HUES48 (cell line): ENCODE results near the gene EPS8L3.

Experiments
- H3K27ac ChIP-seq: one replicate; pipeline ENCODE4 v1.7.0; 2013; ENCODE audit warnings: low read depth, low read length, inconsistent platforms
- H3K27me3 ChIP-seq: 2 replicates; pipeline ENCODE4 v1.6.1; 2013; ENCODE audit warnings: mild to moderate bottlenecking, low read length; ENCODE audit not compliant: control insufficient read depth, insufficient read depth
- H3K36me3 ChIP-seq: 2 replicates; pipeline ENCODE4 v1.6.1; 2013; ENCODE audit warnings: low read length; ENCODE audit not compliant: control insufficient read depth, insufficient read depth
- H3K4me1 ChIP-seq: 2 replicates; pipeline ENCODE4 v1.6.1; 2013; ENCODE audit warnings: mild to moderate bottlenecking, low read length; ENCODE audit not compliant: control insufficient read depth, insufficient read depth
- H3K4me3 ChIP-seq: 2 replicates; pipeline ENCODE4 v1.5.1; 2013; ENCODE audit warnings: mild to moderate bottlenecking, low read depth, low read length
- H3K9ac ChIP-seq: 2 replicates; pipeline ENCODE4 v1.6.1; 2013; ENCODE audit warnings: mild to moderate bottlenecking, low read depth, low read length, moderate library complexity
- H3K9me3 ChIP-seq: 2 replicates; pipeline ENCODE4 v1.6.1; 2013; ENCODE audit warnings: low read length; ENCODE audit not compliant: control insufficient read depth, insufficient read depth

Gene EPS8L3, protein sequence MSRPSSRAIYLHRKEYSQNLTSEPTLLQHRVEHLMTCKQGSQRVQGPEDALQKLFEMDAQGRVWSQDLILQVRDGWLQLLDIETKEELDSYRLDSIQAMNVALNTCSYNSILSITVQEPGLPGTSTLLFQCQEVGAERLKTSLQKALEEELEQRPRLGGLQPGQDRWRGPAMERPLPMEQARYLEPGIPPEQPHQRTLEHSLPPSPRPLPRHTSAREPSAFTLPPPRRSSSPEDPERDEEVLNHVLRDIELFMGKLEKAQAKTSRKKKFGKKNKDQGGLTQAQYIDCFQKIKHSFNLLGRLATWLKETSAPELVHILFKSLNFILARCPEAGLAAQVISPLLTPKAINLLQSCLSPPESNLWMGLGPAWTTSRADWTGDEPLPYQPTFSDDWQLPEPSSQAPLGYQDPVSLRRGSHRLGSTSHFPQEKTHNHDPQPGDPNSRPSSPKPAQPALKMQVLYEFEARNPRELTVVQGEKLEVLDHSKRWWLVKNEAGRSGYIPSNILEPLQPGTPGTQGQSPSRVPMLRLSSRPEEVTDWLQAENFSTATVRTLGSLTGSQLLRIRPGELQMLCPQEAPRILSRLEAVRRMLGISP

DNA sequence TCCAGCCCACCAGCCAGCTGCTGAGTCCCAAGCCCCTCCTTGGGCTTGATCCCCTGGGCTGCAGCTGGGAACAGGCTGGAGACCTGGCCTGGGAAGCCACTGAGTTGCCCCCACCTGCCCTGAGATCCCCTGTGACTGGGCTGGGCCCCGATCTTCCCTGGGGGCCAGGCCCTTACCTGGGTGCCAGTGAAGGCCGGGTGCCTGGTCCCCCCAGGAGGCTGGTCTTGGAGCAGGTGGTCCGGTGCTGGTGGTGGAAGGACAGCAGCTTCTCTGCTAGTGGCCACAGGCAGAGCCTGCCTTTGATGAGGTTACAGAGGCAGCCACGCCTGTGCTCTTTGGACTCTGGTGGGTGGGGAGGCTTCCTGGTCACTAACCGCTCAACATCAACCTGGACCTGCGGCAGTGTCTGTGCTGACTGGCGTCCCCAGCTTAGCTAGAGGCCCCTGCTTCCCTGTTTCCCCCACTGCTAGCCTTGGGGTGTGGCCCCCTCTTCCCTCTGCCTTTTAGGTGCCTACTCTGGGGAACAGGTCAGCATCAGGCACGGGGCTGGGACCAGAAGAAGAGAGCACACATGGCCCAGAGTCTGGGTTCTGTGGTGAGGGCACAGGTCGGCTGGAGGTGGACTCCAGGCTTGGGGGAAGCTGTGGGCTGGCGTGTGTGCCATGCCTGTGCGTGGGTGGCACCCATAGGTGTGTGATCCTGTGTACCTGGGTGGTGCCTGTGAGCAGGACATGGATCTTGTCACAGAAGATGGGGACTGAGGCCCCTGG is at the start of gene EPS8L3:
Gene EPS8L3, minus strand, starts transcription at position 278 of the 770 bp plus-strand sequence. CDS start 2,174 bp downstream, outside the sequence.
- Histone ChIP-seq H3K36me3 (no peaks in the 10 kb centered on the region), H3K4me3 (no peak within 1 kb of the TSS), H3K9me3 (no peaks in the 10 kb centered on the region), H3K27ac (no peak within 1 kb of the TSS), H3K27me3 (no peaks in the 10 kb centered on the region), H3K4me1 (no peaks in the 10 kb centered on the region), H3K9ac (no peak within 1 kb of the TSS)

DNA sequence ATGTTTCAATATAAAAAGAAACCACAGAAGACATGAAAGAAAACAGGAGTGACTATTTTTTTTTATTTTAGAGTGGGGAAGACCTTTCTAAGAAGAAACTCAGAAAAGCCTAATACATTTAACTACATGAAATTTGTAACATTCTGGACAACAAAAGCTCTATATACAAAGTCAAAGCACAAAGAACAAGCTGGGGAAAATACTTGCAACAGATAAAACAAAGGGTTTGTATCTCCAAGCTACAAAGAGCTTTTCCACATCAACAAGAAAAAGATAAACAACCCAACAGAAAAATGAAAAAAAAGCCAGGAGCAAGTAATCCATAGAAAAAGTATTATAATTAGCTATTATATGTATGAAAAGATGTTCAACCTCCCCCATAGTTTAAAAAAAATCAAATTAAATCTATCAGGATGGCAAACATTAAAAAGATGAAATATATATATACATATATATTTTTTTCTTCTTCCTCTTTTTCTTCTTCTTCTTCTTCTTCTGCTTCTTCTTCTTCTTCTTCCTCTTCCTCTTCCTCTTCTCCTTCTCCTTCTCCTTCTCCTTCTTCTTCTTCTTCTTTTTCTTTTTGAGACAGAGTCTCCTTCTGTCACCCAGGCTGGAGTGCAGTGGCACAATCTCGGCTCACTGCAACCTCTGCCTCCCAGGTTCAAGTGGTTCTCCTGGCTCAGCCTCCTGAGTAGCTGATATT is 49.1 kb upstream of the EPS8L3 start:
- Histone ChIP-seq H3K9ac (no peak overlapping the region), H3K4me1 (no peaks in the 10 kb centered on the region), H3K27ac (no peak overlapping the region)

DNA sequence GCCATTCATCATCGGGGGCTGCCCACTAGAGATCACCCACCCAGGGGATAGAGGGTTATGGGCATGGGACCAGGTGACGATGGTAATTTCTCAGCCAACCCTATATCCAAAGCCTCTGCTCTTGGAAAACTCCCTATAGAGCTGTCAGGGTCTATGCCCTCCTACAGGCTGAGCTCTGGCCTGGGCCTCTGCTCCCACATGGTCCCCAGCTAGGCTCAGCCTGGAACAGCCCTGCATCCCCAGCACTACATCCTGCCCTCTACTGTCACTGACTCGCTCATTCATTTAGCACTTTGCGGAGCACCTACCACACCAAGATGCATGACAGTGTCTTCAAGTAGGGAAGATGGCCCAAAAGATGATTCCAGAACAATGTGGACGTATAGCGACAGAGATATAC is 45.0 kb upstream of the EPS8L3 start:
- Histone ChIP-seq H3K9ac (no peak overlapping the region), H3K36me3 (no peaks in the 10 kb centered on the region), H3K4me3 (no peak overlapping the region), H3K27me3 (no peaks in the 10 kb centered on the region), H3K9me3 (no peaks in the 10 kb centered on the region), H3K4me1 (no peaks in the 10 kb centered on the region), H3K27ac (no peak overlapping the region)

More for the DNA sequence above, 49.1 kb upstream of the EPS8L3 start:
- Histone ChIP-seq H3K27me3 (no peaks in the 10 kb centered on the region), H3K36me3 (no peaks in the 10 kb centered on the region), H3K9me3 (peaks cover 6% of the 10 kb centered on the region), H3K4me3 (no peak overlapping the region)

DNA sequence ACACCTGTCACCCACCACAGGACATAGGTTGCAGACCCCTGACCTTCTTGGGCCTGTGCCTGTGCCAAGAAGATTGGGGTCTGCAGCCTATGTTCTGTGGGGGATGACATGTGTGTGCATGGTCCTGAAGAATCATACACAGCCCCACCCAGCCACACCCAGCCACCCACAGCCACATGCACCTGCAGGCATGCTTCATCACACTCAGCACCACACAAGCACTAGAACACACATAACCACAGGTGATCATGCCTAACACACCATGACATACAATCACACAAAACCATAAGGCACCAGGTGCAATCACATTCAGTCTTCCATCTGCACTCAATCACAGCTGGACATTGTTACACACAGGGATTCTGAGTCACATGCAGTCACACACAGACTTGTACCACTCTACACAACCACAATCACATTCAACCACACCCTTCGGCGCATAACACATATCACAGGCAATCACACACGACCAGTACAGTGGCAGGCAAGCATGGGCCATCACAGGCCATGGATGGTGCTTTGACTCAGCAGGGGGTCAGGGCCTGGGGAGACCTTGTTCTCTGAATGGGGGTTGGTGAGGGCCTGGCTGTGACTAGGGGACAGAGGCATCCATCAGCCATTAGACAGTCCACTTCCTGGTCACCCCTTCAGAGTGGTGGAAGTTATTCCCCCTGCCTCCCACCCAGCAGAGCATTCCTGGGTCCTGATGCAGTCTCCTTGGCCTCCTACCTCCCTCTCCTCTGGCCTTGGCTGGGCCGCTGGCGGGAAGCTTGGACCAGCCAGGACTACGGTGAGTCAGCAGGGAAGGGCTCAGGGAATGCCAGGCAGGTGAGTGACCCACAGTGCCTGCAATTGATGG is 44.3 kb upstream of the EPS8L3 start:
- H3K4me1 ChIP-seq, result no peaks in the 10 kb centered on the region
- no peaks in the 10 kb centered on the region for H3K27me3 ChIP-seq
- no peak overlapping the region for H3K9ac ChIP-seq
- no peaks in the 10 kb centered on the region for H3K9me3 ChIP-seq
- H3K4me3 ChIP-seq, result no peak overlapping the region
- no peak overlapping the region for H3K27ac ChIP-seq
- H3K36me3 ChIP-seq, result no peaks in the 10 kb centered on the region

DNA sequence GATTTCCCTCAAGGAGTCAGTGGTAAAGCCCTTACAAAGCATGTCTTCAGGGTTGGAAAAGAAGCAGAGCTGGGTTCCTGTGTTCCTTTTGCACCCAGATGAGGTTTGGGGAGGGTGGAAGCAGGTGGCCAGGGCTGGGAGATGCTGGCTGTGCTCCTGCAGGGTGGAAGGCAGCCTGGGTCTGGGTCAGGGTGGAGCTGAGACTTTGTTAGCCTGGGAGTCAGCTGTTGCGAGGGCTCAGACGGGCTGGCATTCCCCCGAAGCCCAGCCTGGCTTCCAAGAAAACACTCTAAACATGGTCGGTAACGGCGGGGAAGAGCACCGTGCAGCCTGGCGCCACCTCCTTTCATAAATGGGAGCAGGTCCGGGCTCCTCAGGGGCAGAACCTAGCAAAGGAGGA is 43.7 kb upstream of the EPS8L3 start:
- Histone ChIP-seq H3K4me1 (no peaks in the 10 kb centered on the region), H3K4me3 (no peak overlapping the region), H3K27me3 (no peaks in the 10 kb centered on the region), H3K9me3 (no peaks in the 10 kb centered on the region), H3K27ac (no peak overlapping the region), H3K36me3 (no peaks in the 10 kb centered on the region), H3K9ac (no peak overlapping the region)

DNA sequence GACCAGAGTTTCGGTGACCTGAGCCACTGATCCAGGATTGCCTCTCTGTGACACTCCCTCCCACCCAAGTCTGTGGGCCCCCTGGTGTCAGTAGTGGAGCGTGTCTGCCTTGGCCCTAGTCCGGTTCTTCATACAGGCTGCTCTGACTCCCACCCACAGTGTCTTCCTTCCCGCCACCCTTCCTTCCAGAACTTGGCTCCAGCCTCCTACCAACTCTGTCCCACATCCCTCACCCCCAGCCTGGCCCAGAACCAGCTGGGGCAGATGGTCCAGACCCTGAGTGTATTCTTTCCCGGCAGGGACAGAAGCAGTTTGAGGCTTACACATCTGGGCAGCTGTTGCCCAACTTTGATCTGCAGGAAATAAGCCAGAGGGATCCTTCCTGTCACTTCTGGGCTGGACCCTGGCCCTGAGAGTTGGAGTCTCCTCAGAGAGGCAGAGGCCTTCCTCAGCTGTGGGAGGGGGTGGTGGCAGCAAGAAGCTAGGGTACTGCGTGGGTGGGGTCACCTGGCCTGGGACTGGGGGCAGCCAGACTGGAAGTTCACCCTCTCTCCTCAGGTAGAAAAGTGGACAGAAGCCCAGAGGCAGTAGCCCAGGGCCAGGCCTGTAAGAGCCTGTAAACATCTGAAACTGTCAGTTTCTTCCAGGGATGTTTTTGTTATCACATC is 43.1 kb upstream of the EPS8L3 start:
- no peaks in the 10 kb centered on the region for H3K4me1 ChIP-seq
- no peaks in the 10 kb centered on the region for H3K9me3 ChIP-seq
- H3K27ac ChIP-seq, result no peak overlapping the region
- no peaks in the 10 kb centered on the region for H3K27me3 ChIP-seq
- no peak overlapping the region for H3K9ac ChIP-seq
- no peaks in the 10 kb centered on the region for H3K36me3 ChIP-seq
- H3K4me3 ChIP-seq, result no peak overlapping the region

DNA sequence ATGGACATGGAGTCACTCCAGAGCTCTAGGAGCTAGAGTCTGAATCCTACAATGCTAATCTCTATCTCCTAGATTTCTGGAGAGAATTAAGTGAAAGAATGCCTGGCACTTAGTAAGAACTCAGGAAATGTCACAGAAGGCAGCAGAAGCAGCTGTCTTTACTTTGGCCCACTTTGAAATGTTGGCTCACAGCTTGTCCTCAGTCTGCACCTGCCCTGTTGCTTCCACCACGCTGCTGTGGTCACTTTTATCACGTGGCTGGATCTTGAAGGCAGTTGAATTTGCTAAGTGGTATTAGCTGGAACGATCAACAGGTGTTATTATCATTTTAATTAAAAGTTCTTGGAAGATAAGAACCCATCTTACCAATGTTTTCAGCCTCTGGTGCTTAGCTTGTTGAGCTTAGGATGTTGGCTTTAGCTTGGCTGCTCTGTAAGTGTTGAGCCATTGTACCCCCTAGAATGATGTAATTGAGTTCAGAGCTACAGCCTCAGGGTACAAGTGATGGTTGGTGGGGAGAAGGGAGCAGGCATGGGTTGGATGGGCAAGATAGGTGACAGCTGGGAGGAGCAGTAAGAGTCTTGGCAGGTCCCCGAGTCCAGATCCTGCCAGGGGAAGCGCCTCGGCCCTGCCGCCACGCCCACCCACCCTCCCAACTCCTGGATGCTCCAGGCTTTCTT is 41.9 kb upstream of the EPS8L3 start:
- no peak overlapping the region for H3K9ac ChIP-seq
- no peak overlapping the region for H3K27ac ChIP-seq
- no peaks in the 10 kb centered on the region for H3K36me3 ChIP-seq
- H3K4me1 ChIP-seq, result no peaks in the 10 kb centered on the region
- H3K27me3 ChIP-seq, result no peaks in the 10 kb centered on the region
- H3K4me3 ChIP-seq, result no peak overlapping the region
- no peaks in the 10 kb centered on the region for H3K9me3 ChIP-seq

DNA sequence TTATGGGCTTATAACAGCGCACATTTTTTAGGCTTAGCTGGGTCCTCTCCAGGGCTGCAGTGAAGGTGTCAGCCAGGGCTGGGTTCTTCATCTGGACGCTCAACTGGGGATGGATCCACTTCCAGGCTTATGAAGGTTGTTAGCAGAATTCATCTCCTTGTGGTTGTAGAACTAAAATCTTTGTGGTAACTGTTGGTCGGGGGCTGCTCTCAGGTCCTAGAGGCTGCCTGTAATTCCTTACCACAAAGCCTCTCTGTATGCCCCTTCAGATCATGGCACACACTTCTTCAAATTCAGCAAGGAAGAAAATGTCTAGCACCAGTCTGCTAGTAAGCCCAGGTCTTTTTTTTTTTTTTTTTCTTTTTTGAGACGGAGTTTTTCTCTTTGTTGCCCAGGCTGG is 40.9 kb upstream of the EPS8L3 start:
- Histone ChIP-seq H3K27me3 (no peaks in the 10 kb centered on the region), H3K4me3 (no peak overlapping the region), H3K9me3 (no peaks in the 10 kb centered on the region), H3K27ac (no peak overlapping the region), H3K9ac (no peak overlapping the region), H3K36me3 (no peaks in the 10 kb centered on the region), H3K4me1 (no peaks in the 10 kb centered on the region)

DNA sequence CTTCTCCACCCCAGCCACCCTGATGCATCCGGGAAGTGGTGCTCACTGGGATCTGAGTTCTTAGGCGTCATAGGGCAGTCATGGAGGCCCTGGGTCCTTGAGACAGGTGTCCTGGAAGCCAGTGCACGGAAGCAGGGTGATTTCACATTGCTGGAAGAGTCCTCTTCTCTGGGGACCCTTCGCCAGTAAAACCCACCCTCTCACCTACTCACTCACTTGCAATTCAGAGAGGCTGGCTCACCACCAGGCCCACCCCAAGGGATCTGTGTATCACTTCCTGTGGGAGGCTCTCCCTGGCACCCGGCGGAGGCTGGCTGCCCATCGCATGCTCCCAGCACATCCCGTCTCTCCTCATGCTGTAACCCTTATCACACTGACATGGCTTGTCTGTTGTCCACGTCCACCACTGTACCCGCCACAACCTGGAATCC is 40.2 kb upstream of the EPS8L3 start:
- H3K36me3 ChIP-seq, result no peaks in the 10 kb centered on the region
- no peak overlapping the region for H3K27ac ChIP-seq
- no peak overlapping the region for H3K4me3 ChIP-seq
- H3K27me3 ChIP-seq, result no peaks in the 10 kb centered on the region
- no peak overlapping the region for H3K9ac ChIP-seq
- no peaks in the 10 kb centered on the region for H3K9me3 ChIP-seq
- H3K4me1 ChIP-seq, result no peaks in the 10 kb centered on the region
